T follicular helper cell (primary cell): ENCODE results near the gene PC.

Source experiments
- DNase-seq: peaks from one replicate; pipeline ENCODE4 v3.0.0-alpha.2; 2020; ENCODE audit warnings: low read depth

The PC gene

DNA sequence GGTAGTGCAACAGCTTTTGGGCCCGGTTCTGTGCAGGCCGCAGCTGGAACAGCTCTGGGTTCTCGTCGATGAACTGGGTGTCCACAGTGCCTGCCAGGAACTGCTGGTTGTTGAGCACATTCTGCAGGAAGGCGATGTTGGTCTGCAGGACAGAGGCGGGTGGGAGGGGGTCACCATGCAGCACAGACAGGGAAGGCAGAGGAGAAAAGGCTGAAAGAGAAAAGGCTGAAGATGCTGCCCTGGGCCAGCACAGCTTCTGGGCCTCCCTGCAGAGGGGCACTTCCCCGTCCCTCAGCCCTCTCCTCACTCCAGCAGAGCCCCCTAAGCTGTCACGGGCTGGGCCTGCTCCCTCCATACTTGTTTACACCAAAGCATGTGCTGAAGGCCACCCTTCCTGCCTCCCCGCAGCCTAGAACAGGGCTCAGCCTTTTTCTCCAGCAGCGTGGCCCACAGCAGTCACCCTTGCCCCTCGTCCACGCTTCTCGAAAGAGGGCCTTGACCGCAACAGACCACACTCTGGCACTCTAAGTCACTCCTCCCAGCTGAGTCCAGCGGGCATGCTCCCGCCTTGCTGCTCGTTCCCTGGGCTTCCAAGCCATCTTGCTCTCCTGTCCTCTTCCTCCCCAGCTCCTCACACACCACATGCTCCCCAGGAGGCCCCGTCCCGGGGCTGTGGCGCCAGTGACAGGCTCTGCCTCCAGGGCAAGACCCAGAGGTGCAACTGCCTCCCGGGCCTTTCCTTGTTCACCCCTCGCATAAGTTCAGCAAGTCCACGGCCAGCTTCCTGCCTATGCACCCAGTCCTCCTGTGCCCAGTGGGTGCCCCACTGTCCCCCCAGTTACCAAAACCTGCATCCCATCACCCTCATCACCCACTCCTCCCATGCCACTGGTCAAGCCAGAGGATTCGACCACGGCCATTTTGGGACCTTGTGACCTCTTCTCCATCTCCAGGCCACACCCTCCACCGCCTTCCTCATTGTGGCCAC is 104.6 kb downstream of the PC start:
- DNase-seq: no peak

- no peak for DNase-seq
Observed at GRCh38 chr11:66852466-66853241, 105.5 kb downstream of the PC start.

GRCh38 chr11:66851698-66852465 is 106.3 kb downstream of the PC start:
- no peak for DNase-seq

GRCh38 chr11:66851239-66851596 is 107.0 kb downstream of the PC start:
- DNase-seq: no peak

GRCh38 chr11:66850588-66851238 is 107.5 kb downstream of the PC start:
- no peak for DNase-seq

GRCh38 chr11:66850235-66850587 is 108.0 kb downstream of the PC start:
- no peak for DNase-seq

DNA sequence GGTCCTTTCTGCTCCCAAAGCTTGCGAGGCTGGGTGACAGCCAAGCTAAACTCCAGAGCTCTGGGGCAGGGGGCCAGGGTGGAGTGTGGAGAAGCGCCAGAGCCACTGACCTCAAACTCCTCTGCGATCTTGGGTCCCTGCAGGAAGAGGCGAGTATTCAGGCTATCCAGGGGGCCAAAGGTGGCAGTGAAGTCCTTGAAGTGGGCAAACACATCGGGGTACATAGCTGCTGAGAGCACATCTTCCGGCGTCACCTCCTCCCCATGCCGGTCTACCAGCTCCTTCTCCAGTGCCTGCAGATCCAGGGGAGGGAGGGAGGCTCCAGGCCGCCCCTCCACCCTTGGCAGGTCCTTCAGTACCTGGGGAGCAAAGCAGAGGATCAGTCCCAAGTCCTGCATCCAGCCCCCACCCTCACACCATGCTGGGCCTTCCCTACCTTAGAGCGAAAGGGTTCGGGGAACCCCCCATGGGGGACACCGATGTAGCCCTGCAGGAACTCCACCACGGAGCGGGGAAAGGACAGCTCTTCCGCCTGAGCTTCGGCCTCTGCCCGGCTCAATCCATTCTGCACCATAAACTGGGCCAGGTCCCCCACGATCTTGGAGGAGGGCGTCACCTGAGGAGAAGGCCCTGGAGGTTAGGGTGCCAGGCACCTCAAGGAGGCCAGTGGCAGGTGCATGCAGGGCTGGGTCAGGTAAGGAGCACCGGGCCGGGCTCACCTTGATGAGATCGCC is 108.5 kb downstream of the PC start:
- no peak for DNase-seq

GRCh38 chr11:66848671-66849500 is 109.3 kb downstream of the PC start:
- no peak for DNase-seq

DNA sequence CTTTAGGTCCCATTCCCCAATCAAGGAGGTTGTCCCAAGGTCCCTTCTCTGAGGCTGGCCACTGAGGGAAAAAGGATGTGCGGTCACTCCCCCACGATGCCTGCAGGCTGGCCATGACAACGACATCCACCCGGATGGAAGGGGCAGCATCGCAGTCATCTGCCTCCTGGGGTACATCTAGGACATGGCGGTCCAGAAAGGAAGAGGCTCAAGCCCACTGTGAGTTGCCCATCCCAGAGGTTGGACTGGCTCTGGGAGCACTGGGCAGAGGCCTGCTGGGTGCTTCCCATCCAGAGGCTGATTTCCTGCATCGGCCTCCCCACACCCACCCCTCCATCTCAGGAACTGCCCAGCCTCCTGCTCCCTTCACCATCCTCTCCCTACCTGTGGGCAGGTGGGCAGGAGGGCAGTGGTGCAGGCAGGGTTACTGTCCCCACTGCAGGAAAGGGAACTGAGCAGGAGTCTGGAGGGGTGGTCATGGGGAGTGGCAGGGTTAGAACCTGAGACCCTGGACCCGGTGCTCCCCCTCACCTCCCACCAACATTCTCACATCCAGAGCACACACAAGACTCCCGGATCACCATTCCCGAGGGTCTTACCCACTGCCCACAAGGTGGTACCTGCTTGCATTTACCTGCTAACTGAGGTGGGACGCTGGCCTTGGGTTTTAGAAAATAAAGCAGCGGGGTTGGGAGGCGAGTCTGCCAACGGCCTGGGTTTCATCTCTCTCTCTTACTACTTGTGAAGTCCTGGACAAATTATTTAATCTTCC is 110.5 kb downstream of the PC start:
- DNase-seq: no peak

GRCh38 chr11:66846671-66847091 is 111.5 kb downstream of the PC start:
- no peak for DNase-seq

GRCh38 chr11:66845876-66846212 is 112.3 kb downstream of the PC start:
- DNase-seq: no peak

DNA sequence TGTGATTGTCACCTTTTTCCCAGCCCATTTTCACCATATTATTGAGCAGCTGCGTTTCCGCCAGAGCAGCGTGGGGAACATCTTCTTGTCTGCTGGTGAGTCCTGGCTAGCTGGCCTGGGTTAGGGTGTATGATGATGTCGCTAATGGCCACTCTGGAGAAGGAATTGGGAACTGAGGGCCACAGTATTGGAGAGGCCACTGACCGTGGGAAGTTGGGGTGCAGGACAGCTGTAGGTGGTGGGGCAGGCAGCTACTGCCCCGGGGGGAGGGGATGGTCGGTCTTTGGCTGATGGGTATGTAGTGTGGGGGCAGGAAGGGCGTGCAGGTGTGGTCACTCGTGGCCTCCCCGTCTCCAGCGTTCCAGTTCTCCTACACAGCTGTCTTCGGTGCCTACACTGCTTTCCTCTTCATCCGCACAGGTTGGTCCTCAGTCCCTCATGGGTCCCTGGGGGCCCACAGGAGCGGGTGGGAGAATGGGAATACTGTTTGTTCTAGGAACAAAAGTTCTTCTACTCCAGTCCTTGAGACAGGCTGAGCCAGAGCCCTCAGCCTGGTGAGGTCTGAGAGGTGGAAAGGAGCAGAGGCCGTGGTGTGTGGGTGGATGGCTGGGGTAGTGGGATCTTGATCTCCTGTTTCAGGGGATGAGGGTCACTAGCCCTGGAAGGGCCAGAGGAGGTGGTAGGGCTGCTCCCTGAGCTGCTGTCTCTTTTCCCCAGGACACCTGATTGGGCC is 112.9 kb downstream of the PC start:
- DNase-seq: no peak

DNA sequence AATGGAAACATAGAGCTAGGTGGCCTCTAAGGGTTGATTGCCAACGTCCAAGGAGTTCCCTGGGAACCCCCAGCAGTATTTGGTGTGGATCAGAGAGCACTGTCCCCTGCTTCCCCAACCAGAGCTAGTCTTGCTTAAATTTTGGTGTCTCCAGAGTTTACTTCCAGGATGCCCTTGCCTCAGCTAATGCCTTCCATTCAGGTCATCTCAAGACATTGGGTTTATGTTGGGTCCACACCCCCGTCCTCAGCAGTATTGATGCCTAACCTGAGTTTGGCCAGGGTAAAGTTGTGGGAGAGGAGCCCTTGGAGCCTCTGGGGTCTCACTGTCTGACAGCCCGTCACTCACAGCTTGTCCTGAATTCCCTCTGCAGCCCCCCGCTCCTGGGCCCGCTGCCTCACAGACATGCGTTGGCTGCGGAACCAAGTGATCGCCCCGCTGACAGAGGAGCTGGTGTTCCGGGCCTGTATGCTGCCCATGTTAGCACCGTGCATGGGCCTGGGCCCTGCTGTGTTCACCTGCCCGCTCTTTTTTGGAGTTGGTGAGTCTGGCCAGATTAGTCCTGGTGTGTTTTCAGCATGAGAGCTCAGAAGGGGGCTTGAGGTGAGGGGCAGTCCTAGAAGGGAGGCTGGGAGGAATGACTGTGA is 113.6 kb downstream of the PC start:
- no peak for DNase-seq

DNA sequence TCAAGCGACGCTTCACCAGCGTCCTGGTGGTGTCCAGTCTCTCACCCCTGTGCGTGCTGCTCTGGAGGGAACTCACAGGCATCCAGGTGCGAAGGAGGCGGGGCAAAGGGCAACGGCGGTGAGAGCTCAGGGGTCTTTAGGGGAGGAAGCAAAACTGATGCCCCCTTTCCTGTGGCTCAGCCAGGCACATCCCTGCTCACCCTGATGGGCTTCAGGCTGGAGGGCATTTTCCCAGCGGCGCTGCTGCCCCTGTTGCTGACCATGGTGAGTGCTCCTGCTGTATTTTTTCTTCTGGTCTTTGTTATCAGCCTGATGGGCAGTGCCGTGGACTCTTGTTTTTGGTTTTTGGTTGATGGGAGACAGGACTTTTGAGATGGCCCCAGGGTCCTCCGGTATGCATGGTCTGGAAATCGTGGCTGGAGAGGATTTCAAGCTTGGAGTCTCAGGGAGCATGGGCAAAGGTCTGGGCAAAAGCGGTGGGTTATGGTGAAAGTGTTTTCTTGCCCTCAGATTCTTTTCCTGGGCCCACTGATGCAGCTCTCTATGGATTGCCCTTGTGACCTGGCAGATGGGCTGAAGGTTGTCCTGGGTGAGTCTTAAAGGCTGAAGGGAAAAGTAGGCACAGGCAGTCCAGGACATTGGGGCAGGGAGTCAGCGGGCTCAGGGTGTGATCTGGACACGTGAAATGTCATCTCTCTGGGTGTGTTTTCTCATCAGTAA is 114.2 kb downstream of the PC start:
- DNase-seq: no peak

- peak; percentile 87 for DNase-seq
Observed at GRCh38 chr11:66842896-66843775, 115.0 kb downstream of the PC start, which contains the start of gene RCE1. TSS of gene RCE1 (plus strand) at chr11:66843441. CDS start at chr11:66843456, 15 bp downstream.

DNA sequence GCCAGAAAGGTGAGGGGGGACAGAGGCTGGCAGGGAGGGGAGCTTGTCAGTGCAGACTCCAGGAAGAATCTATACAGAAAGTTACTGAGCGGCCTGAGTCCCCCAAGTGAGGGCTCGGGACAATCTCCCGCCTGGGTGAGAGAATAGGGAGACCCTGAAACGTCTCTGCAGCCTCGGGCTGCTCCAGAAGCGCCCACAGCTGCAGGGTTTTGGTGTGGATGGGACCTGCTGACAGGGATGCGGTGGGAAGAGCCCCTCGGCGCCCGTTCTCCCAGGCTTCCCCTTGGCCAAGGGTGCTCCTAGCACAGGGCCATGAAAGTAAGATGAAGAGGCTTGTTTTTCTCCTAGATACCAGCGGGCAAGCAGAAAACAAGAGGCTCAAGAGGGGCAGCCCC is 115.7 kb downstream of the PC start:
- DNase-seq: no peak

GRCh38 chr11:66841861-66842260 is 116.3 kb downstream of the PC start:
- DNase-seq: no peak
